Measurements from ENCODE around the gene GNGT1. TPM values are rescaled to one million over a fixed set of nuclear protein-coding genes. Genes with fewer than 3 reads are reported as not detected.

The GNGT1 gene
- total and polyA plus RNA-seq, 2 of the 8 experiments (the other 6 are each of a cell fraction or from before 2014, with no cell fraction given): 0.26 TPM; not detected in 1

GRCh38 chr7:93938293-93938692 is 31.9 kb downstream of the GNGT1 start:
- peaks cover 0 to 1% (median 0%) of the 10 kb centered on the region in 4 experiments; a peak in 1 of 7 replicates for H3K27me3 ChIP-seq (replicated peaks in 1 of 4; ENCODE audit: control insufficient read depth in 3 of 4, extremely low read depth in 1 of 4, insufficient read depth in 3 of 4, low read length in 3 of 4)
- no peaks in the 10 kb centered on the region for H3K79me1 ChIP-seq (ENCODE audit: low read depth, low read length)
- no peak overlapping the region for H4K91ac ChIP-seq (replicated peaks; ENCODE audit: insufficient read length, low read length)
- no peak overlapping the region for H2BK5ac ChIP-seq (ENCODE audit: low read depth, low read length)
- no peak overlapping the region for H3K56ac ChIP-seq (replicated peaks; ENCODE audit: insufficient read length, low read depth, low read length)
- ChIA-PET CTCF (ENCODE audit: partially characterized antibody) (interaction anchor here (1.0 kb wide), 1 partner anchor 10 kb away, joined by 3 read pairs; no protein-coding TSS in a partner anchor), POLR2A (ENCODE audit: partially characterized antibody) (no interaction called here)
- no peak overlapping the region for H2AFZ ChIP-seq (ENCODE audit: low read length)
- H2BK15ac ChIP-seq (ENCODE audit: low read length): no peak overlapping the region
- H2AK5ac ChIP-seq (ENCODE audit: low read depth, low read length): no peak overlapping the region
- H3K4me2 ChIP-seq (ENCODE audit: insufficient read depth in 1 of 2, low read depth in 2 of 2, low read length in 2 of 2): no peak overlapping the region
- no peak overlapping the region for H3K27ac ChIP-seq (ENCODE audit: low read depth, low read length)
- H3K4ac ChIP-seq (replicated peaks; ENCODE audit: insufficient read length, low read depth, low read length): no peak overlapping the region
- H4K20me1 ChIP-seq (replicated peaks in 1 of 2; ENCODE audit: control insufficient read depth in 1 of 2, insufficient read depth in 2 of 2, low read length in 2 of 2): no peaks in the 10 kb centered on the region
- no peak overlapping the region for H3K23ac ChIP-seq (ENCODE audit: insufficient read length)
- H3K14ac ChIP-seq (ENCODE audit: insufficient read length): no peak overlapping the region
- H4K8ac ChIP-seq (ENCODE audit: extremely low read depth, insufficient read depth, low read length): no peak overlapping the region
- no peak overlapping the region for H4K5ac ChIP-seq (ENCODE audit: insufficient read length, low read depth, low read length)
- H3K4me3 ChIP-seq (ENCODE audit: extremely low read depth in 1 of 4, insufficient read depth in 2 of 4, low read depth in 3 of 4, low read length in 4 of 4): no peak overlapping the region
- no peak overlapping the region for H2BK120ac ChIP-seq (replicated peaks; ENCODE audit: low read depth, low read length)
- H3K9me3 ChIP-seq (ENCODE audit: insufficient read depth in 2 of 2, low read depth in 1 of 2, low read length in 1 of 2): no peaks in the 10 kb centered on the region
- no peak overlapping the region for H2BK12ac ChIP-seq (ENCODE audit: low read depth, low read length)
- H3K36me3 ChIP-seq (ENCODE audit: control insufficient read depth in 2 of 4, insufficient read depth in 4 of 4, low read length in 3 of 4): no peaks in the 10 kb centered on the region
- DNase-seq (ENCODE audit: low read depth in 1 of 2, low spot score in 2 of 2) (no peak), FAIRE-seq (no peak)
- H2BK20ac ChIP-seq (ENCODE audit: low read length): no peak overlapping the region
- H3K23me2 ChIP-seq (ENCODE audit: low read depth, low read length): no peaks in the 10 kb centered on the region; the same call in 1 of the 2 replicates
- H3K79me2 ChIP-seq (ENCODE audit: control insufficient read depth in 1 of 2, insufficient read depth in 2 of 2, low read length in 2 of 2): no peaks in the 10 kb centered on the region
- H3K4me1 ChIP-seq (replicated peaks in 1 of 4; ENCODE audit: control insufficient read depth in 3 of 4, insufficient read depth in 4 of 4, low read length in 3 of 4): no peaks in the 10 kb centered on the region
- H3K9ac ChIP-seq (replicated peaks in 1 of 4; ENCODE audit: extremely low read depth in 1 of 4, low read depth in 3 of 4, low read length in 3 of 4): no peak overlapping the region
- no peak overlapping the region for H3K18ac ChIP-seq (ENCODE audit: extremely low read depth, low read length)
- TF ChIP-seq RBBP5 (IDR thresholded peaks at IDR 0.05; ENCODE audit: borderline replicate concordance, low read depth, low read length) (no peak), HDAC2 (IDR thresholded peaks at IDR 0.05; ENCODE audit: borderline replicate concordance in 1 of 2, low read depth in 2 of 2, low read length in 2 of 2) (no peak), EP300 (IDR thresholded peaks at IDR 0.05; ENCODE audit: borderline replicate concordance in 1 of 2, low read depth in 2 of 2, low read length in 2 of 2) (no peak), CBX5 (IDR thresholded peaks at IDR 0.05; ENCODE audit: low read depth, low read length) (no peak), RAD21 (IDR thresholded peaks at IDR 0.05 in 1 of 2, conservative IDR thresholded peaks at IDR 0.05 in 1 of 2; ENCODE audit: low read depth in 2 of 2, low read length in 2 of 2) (no peak), PHF8 (conservative IDR thresholded peaks at IDR 0.05; ENCODE audit: low read depth, low read length) (no peak), TBP (IDR thresholded peaks at IDR 0.05; ENCODE audit: low read depth, low read length) (no peak), POLR2A (IDR thresholded peaks at IDR 0.05; ENCODE audit: control extremely low read depth in 1 of 2, low read depth in 2 of 2, low read length in 2 of 2) (no peak), JUND (IDR thresholded peaks at IDR 0.05; ENCODE audit: low read length) (no peak), SIX5 (IDR thresholded peaks at IDR 0.05; ENCODE audit: low read depth, low read length) (no peak), ATF2 (IDR thresholded peaks at IDR 0.05; ENCODE audit: low read length) (no peak), KDM5A (IDR thresholded peaks at IDR 0.05; ENCODE audit: low read length) (no peak), NRF1 (IDR thresholded peaks at IDR 0.05; ENCODE audit: low read depth, low read length) (no peak)
